Ishikawa (cell line): Measurements from ENCODE around the gene TBC1D22A.

Experiments
- CEBPB ChIP-seq: IDR thresholded peaks from 2 replicates; pipeline ENCODE4 v1.6.1; 2012
- CREB1 ChIP-seq: IDR thresholded peaks from 2 replicates; pipeline ENCODE4 v1.6.1; 2012; ENCODE audit warnings: low read depth
- EGR1 ChIP-seq: IDR thresholded peaks from 2 replicates; pipeline ENCODE4 v1.6.1; 2012
- EP300 ChIP-seq: IDR thresholded peaks from 2 replicates; pipeline ENCODE4 v1.6.1; 2012; ENCODE audit warnings: borderline replicate concordance
- FOXM1 ChIP-seq: IDR thresholded peaks from 2 replicates; pipeline ENCODE4 v1.6.1; 2012; ENCODE audit warnings: low read depth, borderline replicate concordance
- NFIC ChIP-seq: IDR thresholded peaks from 2 replicates; pipeline ENCODE4 v1.6.1; 2012
- RAD21 ChIP-seq: IDR thresholded peaks from 2 replicates; pipeline ENCODE4 v1.6.1; 2012; ENCODE audit warnings: low read depth
- TAF1 ChIP-seq: IDR thresholded peaks from 2 replicates; pipeline ENCODE4 v1.6.1; 2012; ENCODE audit warnings: low read depth, mild to moderate bottlenecking
- TCF12 ChIP-seq: IDR thresholded peaks from 2 replicates; pipeline ENCODE4 v1.6.1; 2012; ENCODE audit warnings: low read depth
- TEAD4 ChIP-seq: IDR thresholded peaks from 2 replicates; pipeline ENCODE4 v1.6.1; 2012
- YY1 ChIP-seq: IDR thresholded peaks from 2 replicates; pipeline ENCODE4 v1.6.1; 2012; ENCODE audit warnings: low read depth
- ZBTB7A ChIP-seq: IDR thresholded peaks from 2 replicates; pipeline ENCODE4 v1.6.1; 2012; ENCODE audit warnings: low read depth
- TF ChIP-seq, protein P1 (sequence below): IDR thresholded peaks from 2 replicates; pipeline ENCODE4 v1.6.1; 2012; ENCODE audit warnings: low read depth, mild to moderate bottlenecking
- TF ChIP-seq, protein P2 (sequence below): IDR thresholded peaks from 2 replicates; pipeline ENCODE4 v1.6.1; 2012
- TF ChIP-seq, protein P3 (sequence below): IDR thresholded peaks from 2 replicates; pipeline ENCODE4 v1.6.1; 2012

Gene TBC1D22A

DNA sequence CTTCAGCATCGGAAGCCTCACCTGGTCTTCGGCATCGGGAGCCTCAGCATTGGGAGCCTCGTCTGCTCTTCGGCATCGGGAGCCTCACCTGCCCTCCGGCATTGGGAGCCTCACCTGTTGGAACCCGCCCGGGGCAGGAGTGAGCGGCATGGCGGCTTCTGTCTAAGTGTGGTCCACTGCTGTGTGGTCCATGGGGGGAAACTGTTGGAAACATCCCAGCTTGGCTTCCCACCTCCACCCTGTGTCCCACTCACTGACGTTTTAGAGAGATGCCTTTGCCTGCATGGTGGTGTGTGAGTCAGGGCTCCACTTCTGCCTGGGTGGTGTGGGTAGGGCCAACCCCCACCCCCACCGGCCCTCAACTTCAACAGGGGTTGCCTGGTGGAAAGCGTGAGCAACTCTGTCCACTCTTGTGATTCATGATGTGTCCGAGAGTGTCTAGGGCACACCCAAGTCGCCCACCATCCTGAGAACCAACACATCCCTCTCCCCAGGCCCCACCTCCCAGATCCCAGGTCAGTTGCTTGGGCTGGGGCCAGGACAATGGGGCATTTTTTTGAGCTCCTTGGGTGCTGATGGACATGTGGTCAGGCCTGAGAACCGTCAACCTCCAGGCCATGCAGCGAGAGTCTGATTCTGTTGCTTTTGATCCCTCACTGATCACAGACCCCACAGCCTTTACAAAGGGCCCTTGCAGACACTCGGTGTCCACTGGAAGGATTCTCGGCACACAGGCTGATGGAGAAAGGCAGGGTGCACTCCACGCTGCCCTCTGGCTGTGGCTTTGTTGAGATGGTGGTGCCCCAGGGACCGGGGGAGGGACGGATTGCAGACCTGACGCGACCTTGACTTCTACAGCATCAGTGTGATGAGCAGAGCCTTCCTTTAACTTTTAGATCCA, 406.7 kb downstream of the TBC1D22A start:
- TF ChIP-seq FOXM1 (no peak), TEAD4 (no peak), RAD21 (peak; percentile 41)
- TF ChIP-seq, protein P1, sequence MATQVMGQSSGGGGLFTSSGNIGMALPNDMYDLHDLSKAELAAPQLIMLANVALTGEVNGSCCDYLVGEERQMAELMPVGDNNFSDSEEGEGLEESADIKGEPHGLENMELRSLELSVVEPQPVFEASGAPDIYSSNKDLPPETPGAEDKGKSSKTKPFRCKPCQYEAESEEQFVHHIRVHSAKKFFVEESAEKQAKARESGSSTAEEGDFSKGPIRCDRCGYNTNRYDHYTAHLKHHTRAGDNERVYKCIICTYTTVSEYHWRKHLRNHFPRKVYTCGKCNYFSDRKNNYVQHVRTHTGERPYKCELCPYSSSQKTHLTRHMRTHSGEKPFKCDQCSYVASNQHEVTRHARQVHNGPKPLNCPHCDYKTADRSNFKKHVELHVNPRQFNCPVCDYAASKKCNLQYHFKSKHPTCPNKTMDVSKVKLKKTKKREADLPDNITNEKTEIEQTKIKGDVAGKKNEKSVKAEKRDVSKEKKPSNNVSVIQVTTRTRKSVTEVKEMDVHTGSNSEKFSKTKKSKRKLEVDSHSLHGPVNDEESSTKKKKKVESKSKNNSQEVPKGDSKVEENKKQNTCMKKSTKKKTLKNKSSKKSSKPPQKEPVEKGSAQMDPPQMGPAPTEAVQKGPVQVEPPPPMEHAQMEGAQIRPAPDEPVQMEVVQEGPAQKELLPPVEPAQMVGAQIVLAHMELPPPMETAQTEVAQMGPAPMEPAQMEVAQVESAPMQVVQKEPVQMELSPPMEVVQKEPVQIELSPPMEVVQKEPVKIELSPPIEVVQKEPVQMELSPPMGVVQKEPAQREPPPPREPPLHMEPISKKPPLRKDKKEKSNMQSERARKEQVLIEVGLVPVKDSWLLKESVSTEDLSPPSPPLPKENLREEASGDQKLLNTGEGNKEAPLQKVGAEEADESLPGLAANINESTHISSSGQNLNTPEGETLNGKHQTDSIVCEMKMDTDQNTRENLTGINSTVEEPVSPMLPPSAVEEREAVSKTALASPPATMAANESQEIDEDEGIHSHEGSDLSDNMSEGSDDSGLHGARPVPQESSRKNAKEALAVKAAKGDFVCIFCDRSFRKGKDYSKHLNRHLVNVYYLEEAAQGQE: no peak

DNA sequence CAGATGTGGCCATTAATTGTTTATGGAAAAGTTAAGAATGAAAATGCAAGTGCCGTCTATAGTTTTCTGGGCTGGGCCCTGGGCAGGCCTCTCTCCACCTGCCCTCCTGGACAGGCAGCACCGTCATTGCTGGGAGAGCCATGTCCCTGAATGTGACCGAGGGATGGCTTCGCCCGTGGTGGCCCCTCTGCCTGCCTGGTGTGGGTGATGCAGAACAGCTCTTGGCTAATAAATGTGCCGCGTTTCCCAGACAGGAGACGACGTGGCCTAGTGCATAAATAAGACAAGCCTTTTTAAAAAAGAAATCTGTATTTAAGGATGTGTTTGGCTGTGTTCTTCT, 407.3 kb downstream of the TBC1D22A start:
- TF ChIP-seq, protein P2, sequence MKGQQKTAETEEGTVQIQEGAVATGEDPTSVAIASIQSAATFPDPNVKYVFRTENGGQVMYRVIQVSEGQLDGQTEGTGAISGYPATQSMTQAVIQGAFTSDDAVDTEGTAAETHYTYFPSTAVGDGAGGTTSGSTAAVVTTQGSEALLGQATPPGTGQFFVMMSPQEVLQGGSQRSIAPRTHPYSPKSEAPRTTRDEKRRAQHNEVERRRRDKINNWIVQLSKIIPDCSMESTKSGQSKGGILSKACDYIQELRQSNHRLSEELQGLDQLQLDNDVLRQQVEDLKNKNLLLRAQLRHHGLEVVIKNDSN: no peak
- TF ChIP-seq TAF1 (no peak), EGR1 (no peak), FOXM1 (no peak), RAD21 (no peak), TEAD4 (no peak), YY1 (no peak), ZBTB7A (no peak), EP300 (no peak), TCF12 (no peak), CEBPB (no peak), NFIC (no peak), CREB1 (no peak)
- TF ChIP-seq, protein P3, sequence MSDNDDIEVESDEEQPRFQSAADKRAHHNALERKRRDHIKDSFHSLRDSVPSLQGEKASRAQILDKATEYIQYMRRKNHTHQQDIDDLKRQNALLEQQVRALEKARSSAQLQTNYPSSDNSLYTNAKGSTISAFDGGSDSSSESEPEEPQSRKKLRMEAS: no peak
- TF ChIP-seq, protein P1: no peak

DNA sequence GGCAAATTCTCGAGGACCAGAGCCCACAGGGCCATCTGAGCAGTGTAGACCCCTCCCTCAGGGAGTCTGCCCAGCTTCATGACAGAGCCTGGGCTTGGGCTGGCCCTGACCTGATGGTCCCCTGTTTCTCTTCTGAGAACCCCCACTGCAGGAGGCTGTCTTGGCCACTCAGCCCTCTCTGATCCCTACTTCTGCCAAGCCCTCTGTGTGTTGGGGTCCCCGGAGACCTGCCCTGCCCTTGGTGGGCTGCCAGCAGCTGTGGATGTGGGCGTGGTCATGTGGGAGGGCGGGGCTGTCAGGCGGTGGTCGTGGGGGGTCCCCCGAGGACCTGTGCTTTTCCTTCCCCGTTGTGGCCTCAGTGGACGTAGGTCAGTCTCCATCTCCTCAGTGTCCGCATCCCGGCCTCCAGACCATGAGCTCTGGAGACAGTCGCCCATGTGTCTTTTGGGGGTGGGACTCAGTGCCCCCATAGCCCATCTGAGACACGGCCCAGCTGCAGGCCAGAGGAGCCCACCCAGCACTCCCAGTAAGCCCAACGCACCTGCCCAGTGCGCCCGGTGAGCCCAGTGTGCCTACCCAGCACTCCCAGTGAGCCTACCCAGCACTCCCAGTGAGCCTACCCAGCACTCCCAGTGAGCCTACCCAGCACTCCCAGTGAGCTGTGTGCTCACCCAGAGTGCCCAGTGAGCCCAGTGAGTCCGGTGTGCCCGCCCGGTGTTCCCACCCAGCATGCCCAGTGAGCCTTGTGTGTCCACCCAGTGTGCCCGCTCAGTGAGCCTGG, 409.2 kb downstream of the TBC1D22A start:
- no peak for TF ChIP-seq CEBPB

DNA sequence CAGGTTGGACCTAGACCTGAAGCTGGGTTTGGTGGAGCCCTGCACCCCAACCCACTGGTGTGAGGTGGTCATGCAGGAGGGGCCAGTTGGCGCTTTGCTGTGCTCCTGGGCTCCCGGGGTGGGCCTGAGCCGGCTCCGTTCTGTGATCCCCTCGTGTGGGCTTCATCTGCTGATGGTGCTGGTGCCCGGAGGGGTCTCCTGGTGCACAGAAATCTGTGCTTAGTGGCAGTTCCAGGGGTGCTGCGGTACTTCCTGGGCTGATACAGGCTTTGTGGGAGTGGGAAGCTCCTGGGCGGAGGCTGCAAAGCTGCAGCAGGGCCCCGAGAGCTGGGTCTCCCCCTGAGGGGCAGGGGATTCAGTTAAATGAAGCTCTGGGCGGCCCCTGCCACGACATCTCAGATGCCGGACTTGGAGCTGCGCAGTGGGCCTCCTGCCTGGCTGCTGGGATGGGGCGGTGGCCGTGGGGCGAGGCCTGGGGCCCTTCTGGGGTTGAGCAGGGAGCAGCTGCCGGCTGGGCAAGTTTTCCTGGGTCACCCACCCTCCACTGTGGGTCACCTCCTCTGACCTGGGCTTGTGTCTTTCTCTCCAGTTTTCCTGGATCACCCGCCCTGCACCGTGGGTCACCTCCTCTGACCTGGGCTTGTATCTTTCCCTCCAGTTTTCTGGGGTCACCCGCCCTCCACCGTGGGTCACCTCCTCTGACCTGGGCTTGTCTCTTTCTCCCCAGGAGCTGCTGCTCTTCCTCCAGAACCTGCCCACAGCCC, 410.5 kb downstream of the TBC1D22A start:
- TF ChIP-seq, protein P1: no peak
- no peak for TF ChIP-seq ZBTB7A

DNA sequence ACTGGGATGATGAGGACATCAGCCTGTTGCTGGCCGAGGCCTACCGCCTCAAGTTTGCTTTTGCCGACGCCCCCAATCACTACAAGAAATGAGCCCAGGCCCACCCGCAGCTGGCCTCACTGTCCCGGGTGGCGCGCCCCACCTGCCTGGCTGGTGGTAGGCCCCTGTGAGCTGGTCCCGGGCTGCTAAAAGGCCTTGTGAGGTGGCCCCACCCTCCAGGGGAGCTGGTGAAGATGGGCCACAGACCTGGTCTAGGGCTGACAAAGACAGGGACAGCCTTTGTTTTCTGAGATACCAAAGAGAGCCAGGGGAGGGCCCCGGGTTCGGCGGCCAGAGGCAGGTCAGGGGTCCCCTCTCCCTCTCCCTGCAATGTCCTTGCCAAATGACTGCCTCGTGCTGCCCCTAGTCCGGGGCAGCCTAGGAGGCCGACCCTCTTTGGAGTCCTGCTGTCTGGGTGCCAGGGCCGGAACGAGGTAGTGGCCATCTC, 411.1 kb downstream of the TBC1D22A start:
- TF ChIP-seq NFIC (no peak), ZBTB7A (no peak), EGR1 (no peak), CEBPB (no peak), FOXM1 (no peak), YY1 (no peak), TEAD4 (no peak), TCF12 (no peak), CREB1 (no peak), EP300 (no peak), RAD21 (no peak), TAF1 (no peak)
- TF ChIP-seq, protein P3: no peak
- TF ChIP-seq, protein P2: no peak
- TF ChIP-seq, protein P1: no peak
